Stimulated activated CD8-positive, alpha-beta memory T cell treated with anti-CD3 and anti-CD28 coated beads, Interleukin-12 subunit alpha, Interleukin-12 subunit beta, amount 100 ng/mL, for 24 hours (primary cell): ENCODE results near the gene SLC29A3.
"Not testable (repeated sequence)": the region's sequence is repeated elsewhere in the genome, so short reads cannot be mapped to it uniquely, and the experiment has no call there.

Experiments
- DNase-seq: peaks from one replicate; pipeline ENCODE4 v3.0.0-alpha.2; 2020; ENCODE audit errors: extremely low read depth

The SLC29A3 gene

DNA sequence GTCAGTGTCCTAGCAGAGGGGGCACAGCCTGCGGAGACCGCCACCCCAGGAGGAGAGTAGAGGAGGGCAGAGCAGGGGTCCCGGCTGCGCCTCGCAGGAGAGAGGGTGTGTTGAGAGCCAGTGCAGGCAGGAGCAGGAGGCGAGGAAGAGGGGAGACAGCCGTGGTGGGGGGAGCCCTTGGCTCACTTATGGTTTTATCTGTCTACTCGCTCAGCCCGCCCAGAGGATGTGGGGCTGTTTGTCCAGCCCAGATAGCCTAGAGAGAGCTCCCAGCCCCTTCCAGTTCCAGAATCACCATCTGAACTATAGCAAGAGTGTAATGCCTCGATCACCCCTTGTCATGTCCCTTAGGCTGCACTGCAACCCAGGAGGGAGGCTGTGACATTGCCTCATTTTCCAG lies 26.6 kb downstream of the SLC29A3 start:
- DNase-seq: no peak

DNA sequence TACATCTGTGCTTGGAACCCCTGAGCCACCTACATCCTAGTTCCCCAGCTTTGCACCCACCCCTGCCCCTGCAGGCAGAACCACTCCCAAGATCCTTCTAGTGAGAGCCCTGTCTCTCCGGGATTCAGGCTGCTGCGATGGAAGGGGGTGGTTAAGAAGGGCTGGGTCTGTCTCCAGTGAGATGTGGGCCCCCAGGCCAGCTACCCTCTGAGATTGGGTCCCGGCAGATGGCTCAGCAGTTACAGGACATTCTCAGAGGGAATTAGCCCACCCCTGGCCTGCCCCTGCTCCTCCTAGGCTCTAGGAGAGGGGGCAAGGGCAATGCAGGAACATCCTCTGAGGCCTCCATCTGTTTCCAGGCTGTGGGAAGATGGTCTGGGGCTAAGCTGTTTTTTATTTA lies 27.7 kb downstream of the SLC29A3 start:
- no peak for DNase-seq

DNA sequence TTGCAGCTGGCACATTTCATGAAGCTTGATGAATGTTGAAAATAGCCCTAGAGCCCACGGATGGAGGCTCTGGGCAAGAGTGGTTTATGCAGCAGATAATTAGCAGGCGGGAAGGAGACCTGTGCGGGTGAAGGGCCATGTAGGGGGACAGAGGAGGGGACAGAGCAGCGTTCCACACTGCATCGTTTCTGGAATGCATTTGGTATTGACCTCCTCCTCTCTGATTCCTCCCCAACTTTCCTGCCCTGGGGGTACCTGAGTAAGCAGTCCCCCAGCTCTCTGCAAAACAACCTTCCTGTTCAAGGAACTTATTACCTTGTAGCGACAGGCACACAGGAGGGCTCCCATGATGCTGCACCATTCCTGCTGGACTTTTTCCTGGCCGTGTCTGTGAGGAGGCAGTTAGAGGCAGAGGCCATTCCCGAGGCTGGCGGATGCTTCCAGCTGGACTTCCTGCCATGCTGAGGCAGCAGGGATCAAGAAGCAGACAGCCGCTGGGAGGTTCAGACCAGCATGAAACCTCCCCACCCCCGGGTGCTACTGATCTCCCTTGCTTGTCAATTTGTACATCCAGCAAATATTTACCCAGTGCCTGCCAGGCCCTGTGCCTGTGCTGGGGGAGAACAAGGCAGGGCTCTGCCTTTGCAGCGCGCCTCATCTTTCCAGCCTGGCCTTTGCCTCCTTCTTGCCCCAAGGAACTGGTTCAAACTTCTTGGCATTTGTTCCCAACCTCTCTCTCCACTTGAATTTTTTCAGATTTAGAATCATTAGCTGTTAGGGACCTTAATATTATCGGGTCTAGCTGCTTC lies 28.7 kb downstream of the SLC29A3 start:
- DNase-seq: no peak

DNA sequence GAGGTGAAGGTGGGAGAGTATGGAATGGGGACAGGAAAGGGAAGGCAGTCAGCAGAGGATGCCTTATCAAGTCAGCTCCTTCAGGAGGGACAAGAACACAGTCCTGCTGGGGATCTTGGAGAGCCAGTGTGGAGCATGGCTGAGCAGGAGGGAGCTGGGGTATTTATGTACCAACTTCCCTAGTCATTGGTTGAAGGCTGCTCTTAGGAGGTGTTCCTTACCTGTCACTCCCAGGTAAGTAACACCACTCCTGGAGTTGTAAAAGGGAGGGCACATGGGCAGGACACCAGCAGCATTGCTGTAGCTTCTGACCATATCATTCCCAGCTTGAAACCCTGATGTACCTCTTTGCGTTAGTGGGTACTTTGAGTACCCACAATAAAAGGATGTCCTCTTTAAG lies 29.8 kb downstream of the SLC29A3 start:
- DNase-seq: no peak

DNA sequence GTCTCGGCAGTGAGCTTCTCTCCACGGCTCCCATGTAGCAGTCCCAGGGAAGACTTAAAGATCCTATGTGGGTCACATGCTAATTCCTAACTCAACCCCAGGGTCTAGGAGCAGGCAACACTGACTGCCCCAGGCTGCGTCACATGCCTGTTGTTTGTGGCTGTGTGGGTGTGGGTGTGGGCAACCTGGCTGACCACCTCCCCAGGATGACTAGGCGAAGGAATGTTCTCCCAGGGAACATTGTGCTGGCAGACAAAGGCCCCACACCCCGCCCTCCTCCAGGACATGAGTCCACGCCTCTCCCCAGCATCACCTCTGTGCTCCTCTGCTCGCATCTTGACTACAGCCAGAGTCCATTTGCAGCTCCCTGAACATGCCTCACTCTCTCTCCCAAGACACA lies 30.3 kb downstream of the SLC29A3 start:
- DNase-seq: no peak

DNA sequence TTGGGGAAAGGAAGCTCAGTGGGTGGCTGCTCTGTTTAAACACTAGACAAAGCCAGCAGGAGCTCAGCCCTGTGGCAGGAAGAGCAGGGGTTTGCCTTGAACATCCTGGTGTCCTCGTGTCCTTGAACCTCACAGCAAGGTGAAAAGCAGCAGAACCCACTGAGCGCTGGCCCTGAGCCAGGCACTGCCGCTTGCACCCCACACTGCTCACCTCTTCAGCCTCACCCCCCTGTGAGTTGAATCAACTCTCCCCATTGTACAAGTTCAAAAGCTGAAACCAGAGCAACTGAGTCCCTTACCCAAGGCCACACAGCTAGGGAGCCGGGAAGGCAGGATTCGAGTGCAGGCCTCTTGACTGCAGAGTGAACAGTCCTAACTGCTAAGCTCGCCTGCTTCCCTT lies 32.0 kb downstream of the SLC29A3 start:
- no peak for DNase-seq

DNA sequence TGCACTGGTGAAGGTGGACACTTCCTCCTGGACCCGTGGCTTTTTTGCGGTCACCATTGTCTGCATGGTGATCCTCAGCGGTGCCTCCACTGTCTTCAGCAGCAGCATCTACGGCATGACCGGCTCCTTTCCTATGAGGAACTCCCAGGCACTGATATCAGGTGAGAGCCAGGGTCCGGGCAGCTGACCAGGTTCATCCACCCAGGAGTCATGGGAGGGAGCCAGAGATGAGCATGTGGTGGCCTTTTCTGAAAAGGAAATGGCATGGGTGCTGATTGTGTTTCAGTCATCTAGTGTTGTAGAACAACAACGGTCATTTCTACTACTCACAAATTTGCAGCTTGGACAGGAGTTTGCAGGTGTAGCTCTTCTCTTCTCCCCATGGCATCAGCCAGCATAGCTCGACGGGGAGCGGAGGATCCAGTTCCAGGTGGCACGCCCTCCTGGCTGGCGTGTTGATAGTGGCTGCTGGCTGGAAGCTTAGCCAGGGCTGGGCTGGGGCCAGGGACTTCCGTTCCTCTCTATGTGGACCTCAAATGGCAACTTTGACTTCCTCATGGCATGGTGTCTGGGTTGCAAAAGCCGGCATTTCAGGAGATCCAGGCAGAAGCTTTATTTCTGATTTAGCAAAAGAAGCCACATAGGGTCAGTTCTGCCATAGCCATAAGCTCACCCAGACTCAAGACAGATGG lies 32.7 kb downstream of the SLC29A3 start:
- DNase-seq: no peak

DNA sequence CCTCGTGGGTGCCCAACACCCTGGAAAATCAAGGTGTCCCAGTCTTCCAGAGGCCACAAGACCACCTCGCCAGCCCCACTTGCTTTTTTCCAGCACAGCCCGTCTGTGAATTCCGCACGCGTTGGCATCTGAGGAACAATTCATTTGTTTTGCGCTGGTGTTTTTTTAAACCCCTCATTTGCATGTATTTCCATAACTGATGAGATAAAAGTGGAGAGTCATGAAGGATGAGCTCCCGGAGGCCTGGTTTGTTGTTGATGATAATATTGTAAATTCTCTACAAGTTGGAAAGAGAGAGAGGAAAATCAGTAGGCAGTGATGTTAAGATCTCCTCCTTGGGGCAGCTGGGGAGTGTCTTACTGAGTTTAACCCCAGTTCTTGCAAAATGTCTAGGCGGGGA lies 34.6 kb downstream of the SLC29A3 start:
- no peak for DNase-seq

DNA sequence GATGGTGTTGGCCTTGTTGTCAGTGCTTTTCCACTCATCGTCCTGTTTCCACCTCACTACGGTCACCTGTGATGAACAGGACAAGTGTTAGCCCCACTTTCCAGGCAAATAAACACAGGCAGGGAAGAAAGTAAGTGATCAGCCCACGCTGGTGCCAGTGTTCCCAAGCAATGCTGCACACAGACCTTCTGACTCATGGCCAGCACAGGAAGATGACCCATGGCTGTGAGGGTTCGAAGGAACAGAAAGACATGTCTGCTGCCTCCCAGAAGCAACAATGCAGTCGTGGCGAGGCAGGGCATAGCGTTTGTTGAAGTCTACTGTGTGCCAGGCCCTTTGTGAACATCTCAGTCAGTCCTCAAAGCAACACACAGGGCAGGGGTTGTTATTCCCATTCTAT lies 35.7 kb downstream of the SLC29A3 start:
- no peak for DNase-seq

DNA sequence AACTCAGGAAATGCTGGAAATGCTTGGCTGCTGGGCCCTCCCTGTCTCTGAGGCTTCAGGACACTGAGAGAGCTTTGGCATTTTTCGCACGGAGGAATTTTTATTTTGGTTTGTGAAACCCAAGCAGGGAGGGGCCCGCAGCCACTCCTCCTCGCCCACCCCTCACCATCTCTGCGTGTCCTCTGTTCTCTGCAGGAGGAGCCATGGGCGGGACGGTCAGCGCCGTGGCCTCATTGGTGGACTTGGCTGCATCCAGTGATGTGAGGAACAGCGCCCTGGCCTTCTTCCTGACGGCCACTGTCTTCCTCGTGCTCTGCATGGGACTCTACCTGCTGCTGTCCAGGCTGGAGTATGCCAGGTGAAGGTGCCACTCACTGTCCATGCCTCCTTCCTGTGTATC lies 36.8 kb downstream of the SLC29A3 start:
- DNase-seq: no peak

DNA sequence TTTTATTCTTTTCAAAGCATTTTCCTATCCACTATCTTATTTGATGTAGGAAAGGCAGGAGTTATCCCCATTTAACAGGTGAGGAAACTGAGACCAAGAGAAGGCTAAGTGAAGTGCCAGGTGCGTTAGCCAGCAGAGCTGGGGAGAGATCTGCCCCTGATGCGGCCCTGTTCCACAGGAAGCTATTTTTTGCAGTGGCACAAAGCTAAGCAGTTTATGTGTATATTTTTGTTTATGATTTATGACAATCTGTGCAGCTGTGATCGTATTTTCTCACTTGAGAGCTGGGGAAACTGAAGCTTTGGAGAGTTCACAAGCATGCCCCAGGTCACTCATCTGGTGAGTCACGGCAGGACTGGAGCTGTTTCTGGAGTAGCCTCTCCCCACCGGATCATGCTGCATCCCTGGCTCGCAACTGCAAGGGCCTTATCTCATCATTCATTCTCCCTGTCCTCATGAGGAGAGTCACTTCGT lies 38.8 kb downstream of the SLC29A3 start:
- DNase-seq: no peak

DNA sequence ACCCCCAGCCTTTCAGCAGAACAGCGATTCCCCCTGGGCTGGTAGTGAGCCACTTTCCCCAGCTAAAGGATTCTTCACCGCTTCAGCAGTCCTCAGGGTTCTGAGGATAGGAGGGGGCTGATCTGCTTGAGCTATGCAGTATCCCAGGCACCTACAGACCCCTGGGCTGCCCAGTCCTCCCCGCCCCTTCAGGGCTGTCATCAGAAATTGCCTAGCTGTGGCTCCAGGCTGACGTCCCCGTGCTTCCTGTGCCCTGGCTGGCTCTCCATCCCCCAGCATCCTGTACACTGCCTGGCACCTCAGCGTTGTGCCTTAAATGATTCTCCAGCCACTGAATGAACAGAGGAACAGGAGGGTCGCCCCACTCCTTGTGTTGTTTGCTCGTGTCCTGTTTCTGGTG lies 39.2 kb downstream of the SLC29A3 start:
- no peak for DNase-seq

DNA sequence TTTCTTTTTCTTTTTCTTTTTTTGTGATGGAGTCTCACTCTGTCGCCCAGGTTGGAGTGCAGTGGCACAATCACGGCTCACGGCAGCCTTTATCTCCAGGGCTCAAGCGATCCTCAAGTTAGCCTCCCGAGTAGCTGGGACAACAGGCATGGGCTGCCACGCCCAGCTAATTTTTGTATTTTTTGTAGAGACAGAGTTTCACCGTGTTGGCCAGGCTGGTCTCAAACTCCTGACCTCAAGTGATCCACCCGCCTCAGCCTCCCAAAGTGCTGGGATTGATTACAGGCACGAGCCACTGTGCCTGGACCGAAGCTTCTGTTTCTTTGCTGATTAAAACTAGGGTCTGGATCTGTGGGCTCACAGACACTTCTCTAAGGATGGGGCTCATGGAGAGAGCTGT lies 39.8 kb downstream of the SLC29A3 start:
- DNase-seq: not testable (repeated sequence)

DNA sequence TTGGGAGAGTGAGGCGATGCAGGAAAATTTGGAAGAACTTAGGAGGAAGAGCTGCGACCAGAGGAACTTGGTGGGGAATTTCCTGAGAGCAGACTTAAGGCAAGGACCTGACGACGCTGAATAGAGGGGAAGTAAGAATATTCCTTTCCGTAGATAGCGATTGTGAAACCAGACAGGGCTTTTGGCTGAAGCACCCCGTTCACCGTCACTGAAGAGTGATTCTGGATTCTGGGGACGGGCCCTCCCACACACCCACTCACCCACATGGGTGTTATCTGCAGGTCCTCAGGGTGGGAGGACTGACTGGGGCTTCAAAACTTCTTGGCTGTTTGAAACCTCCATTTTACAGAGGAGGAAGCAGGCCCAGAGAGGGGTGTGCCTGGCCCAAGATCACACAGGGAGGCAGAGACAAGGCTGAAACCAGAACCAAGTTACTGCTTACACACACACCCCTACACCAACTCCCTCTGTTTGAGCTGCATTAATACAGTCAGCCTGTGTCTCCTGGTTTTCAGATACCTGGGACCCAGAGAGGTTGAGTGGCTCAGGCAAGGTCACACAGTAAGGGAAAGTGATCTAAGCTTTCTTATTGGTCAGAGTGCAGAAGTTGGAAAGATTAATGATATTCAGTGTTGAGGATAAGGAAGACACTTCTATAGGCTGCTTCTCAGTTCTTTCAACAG lies 40.4 kb downstream of the SLC29A3 start:
- no peak for DNase-seq

DNA sequence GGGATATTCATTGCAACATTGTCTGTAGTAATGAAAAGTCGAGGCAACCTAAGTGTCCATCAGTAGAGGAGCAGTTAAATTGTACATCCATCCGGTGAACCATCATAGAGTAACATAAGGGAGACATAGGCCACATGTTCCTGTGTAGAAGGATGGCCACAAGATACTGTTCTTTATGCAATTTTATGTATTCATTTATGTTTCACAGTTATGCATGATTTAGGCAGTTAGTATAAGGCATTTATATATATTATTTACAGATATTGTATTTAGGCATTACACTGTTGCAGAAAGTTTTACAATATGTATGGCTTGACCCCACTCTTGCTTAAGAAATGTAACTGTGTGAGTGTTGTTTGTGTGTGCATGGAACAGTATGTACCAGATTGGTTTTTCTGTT lies 41.7 kb downstream of the SLC29A3 start:
- no peak for DNase-seq

DNA sequence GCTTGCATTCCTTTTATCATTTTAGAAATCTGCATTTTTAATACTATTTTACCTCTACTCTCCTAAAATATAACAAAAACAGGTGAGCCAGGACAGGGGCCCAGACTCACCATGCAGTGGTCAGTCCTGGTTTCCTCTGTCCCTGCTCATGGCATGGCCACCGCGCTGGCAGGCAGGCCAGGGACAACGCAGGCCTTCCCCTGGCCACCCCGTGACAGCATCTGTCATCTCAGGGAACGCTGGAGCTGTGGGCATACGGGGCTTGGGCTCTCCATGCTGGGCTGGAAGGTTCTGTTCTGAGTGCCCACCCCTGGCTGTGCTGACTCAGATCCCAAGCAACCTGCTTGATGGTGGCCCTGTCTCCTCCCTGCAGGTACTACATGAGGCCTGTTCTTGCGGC lies 42.5 kb downstream of the SLC29A3 start:
- no peak for DNase-seq

DNA sequence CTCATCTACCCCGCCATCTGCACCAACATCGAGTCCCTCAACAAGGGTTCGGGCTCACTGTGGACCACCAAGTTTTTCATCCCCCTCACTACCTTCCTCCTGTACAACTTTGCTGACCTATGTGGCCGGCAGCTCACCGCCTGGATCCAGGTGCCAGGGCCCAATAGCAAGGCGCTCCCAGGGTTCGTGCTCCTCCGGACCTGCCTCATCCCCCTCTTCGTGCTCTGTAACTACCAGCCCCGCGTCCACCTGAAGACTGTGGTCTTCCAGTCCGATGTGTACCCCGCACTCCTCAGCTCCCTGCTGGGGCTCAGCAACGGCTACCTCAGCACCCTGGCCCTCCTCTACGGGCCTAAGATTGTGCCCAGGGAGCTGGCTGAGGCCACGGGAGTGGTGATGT lies 43.1 kb downstream of the SLC29A3 start:
- DNase-seq: no peak

DNA sequence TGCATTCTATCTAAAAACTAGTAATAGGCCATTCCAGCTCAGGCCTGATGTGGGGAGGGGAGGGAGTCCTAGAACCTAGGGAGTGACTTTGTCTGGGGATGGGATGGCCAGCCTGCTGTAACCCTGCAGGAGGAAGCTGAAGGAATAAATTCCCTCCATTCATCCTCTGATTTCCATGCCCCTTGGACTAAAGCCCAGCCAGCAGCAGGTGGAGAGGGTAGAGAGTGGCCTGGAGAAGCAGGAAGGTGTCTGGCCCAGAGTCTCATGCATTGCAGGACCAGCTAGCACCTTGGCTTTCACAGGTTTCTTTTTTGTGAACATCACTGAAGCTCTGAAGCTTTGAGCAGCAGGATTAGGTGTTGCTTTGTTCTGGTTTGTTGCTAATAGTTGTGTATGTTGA lies 44.9 kb downstream of the SLC29A3 start:
- no peak for DNase-seq

DNA sequence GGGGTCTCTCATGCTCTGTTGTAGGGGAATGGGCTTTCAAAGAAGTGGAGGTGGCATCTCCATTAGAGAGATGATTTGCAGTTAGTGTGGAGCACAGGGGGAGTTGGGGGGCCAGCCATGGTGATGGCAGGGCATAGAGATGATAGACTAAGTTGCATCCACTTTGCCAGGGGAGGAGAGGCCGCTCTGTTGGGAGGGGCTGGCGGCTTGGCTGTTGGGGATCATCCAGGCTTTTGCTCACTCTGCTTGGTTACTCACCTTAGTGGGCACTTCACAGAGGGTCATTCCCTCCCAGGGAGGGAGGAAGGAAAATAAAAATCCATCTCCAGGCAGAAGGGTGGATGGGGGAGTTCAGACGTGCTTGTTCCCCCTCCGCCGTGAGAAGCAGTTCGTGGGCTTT lies 46.3 kb downstream of the SLC29A3 start:
- DNase-seq: no peak

DNA sequence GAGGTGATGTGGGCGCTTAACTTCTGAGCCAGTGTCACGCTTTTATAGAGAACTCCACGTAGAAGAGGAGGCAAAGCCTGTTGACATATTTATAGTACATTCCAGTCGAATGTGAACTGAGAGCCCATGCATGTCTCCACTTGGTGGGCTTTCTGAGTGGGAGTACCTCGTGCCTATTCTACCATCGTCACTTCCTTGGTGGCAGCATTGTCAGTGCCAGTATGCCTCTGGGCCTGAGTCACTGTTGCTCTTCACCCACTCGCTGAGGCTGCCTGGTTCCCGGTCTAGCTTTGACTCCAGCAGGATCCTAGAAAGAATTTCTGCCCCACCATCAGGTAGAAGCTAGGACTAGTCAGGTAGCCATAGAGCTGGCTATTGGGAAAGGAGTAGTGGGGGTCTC lies 47.6 kb downstream of the SLC29A3 start:
- no peak for DNase-seq

DNA sequence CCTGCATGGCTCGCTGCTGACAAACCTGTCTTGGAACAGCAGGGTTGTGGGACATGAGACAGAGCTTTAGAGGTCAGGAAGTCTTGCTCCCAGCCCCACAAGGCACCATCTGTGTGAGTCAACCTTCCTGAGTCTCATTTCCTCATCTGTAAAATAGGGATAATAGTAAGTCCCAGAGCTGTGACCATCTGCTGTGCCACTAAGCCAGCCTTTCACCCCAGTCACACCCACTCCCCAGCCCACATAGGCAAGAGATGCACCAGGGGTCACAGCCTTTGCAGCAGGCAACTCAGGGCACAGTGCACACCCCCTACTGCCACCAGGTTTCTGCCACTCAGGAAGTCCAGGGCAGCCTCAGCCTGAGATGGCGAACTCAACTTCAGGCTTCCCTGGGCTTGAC lies 48.2 kb downstream of the SLC29A3 start:
- no peak for DNase-seq

DNA sequence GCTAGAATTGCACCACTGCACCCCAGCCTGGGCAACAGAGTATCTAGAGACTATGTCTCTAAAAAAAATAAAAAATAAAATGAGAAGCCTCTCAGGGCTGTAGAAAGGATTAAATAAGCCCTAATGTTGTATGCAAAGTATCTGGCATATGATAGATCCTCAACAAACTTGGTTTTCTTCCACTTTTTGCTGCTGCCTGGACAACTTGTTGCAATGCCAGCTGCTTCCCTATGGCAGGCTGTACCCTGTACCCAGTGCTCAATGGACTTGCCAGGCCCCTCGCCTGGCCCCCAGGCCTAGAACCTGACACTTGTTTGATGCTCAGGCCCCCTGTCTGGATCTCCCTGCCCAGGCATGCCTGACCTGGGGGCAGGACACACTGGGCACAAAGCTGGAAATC lies 49.1 kb downstream of the SLC29A3 start:
- DNase-seq: no peak

DNA sequence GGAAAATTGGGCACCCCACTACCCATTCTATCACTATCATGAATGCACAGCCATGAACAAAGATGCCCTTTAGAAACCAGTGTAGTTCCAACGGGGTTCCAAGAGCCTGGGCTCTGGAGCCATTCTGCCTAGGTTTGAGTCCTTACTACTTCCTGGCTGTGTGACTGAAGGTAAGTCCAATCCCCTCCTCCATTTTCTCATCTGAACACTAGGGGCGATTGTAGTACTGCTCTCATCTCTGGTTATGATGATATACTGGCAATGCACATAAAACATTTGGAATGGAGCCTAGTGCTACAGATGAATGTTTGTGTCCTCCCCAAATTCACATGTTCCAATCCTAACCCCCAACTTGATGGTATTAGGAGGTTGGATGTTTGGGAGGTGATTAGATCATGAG lies 49.6 kb downstream of the SLC29A3 start:
- DNase-seq: no peak
